GM12875 (cell line): Measurements from ENCODE around the gene ARHGAP4.

ENCODE experiments used
- H3K4me3 ChIP-seq: one replicate; pipeline ENCODE4 v1.5.1; 2011; ENCODE audit warnings: low read depth, low read length, control low read depth
- TF ChIP-seq, protein P1 (sequence below): IDR thresholded peaks from 2 replicates; pipeline ENCODE4 v1.5.1; 2011; ENCODE audit warnings: low read depth, mild to moderate bottlenecking, control low read depth, inconsistent platforms, low read length, moderate library complexity, borderline replicate concordance; ENCODE audit not compliant: insufficient read depth

Gene ARHGAP4

GRCh38 chrX:153919281-153919680 is 6.8 kb downstream of the ARHGAP4 start:
- H3K4me3 ChIP-seq: no peak overlapping the region
- TF ChIP-seq, protein P1, sequence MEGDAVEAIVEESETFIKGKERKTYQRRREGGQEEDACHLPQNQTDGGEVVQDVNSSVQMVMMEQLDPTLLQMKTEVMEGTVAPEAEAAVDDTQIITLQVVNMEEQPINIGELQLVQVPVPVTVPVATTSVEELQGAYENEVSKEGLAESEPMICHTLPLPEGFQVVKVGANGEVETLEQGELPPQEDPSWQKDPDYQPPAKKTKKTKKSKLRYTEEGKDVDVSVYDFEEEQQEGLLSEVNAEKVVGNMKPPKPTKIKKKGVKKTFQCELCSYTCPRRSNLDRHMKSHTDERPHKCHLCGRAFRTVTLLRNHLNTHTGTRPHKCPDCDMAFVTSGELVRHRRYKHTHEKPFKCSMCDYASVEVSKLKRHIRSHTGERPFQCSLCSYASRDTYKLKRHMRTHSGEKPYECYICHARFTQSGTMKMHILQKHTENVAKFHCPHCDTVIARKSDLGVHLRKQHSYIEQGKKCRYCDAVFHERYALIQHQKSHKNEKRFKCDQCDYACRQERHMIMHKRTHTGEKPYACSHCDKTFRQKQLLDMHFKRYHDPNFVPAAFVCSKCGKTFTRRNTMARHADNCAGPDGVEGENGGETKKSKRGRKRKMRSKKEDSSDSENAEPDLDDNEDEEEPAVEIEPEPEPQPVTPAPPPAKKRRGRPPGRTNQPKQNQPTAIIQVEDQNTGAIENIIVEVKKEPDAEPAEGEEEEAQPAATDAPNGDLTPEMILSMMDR: no peak

DNA sequence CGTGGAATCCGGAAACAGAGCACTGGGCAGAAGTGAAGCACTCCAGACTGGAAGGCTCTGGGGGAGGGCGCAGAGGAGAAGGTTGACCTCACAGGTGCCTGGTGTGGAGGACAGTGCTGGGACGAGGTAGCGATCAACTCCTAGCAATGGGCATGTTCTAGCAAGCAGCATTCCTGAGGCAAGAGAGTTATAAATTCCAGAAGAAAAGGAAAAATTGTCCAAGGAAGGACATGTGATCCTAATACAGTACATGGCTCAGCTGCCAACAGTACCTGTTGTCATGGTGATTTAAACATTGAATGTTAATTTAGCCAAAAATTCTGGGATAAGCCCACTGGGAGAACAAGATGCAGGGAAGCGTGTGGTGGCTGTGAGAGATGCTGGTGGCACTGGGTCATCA is 8.2 kb downstream of the ARHGAP4 start:
- no peak overlapping the region for H3K4me3 ChIP-seq
- TF ChIP-seq, protein P1: no peak

GRCh38 chrX:153913701-153914100 is 12.4 kb downstream of the ARHGAP4 start:
- no peak overlapping the region for H3K4me3 ChIP-seq
- TF ChIP-seq, protein P1: no peak

DNA sequence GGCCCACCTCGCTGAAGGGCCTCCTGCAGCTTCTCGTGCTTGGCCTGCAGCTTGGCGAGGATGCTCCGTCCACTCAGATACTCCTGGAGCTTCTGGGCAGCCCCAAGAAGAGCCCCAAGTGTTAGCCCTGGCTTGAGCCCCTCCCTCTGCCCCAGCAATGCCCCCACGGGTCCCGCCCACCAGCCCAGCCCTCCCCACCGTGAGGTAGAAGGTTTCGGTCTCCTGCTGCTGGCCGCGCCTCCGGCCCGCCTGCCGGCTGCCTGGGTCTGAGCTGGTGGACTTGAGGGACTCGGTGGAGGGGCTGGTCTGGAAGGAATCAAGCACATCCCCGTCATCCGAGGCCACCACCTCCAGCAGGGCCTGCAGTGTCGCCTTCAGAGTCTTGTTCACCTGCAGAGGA is 12.9 kb downstream of the ARHGAP4 start:
- no peak overlapping the region for H3K4me3 ChIP-seq
- TF ChIP-seq, protein P1: no peak

GRCh38 chrX:153911798-153912197 is 14.3 kb downstream of the ARHGAP4 start:
- no peak overlapping the region for H3K4me3 ChIP-seq
- TF ChIP-seq, protein P1: no peak

DNA sequence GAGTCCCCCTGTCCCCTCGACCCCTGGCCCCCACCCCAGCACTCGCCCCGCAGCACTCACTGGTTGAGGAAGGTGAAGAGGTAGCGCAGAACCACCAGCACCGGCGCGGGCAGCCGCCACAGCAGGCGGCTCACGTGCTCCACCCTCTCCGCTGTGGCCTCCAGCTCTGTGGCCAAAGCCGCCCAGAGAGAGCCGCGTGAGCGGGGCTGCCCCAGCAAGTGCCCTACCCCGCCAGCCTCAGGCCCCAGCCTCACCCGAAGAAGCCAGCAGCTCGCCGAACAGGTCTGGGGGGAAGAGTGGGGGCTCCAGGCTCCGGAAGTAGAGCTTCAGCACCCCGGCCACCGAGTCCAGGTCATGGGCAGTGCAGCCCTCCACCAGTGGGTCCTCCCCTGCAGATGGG is 15.6 kb downstream of the ARHGAP4 start:
- H3K4me3 ChIP-seq: no peak overlapping the region
- TF ChIP-seq, protein P1: no peak

GRCh38 chrX:153909980-153910360 is 16.1 kb downstream of the ARHGAP4 start:
- no peak overlapping the region for H3K4me3 ChIP-seq
- TF ChIP-seq, protein P1: no peak
